PC-9 (cell line): ENCODE data around the gene HHIPL1. TPM values are rescaled to one million over a fixed set of nuclear protein-coding genes. Genes with fewer than 3 reads are reported as not detected.
"Not testable (repeated sequence)": the region's sequence is repeated elsewhere in the genome, so short reads cannot be mapped to it uniquely, and the experiment has no call there.

Experiments used
- BruUV-seq: library from RNA; stranded (reverse); fragments of 400-500 nt; replicated peaks from 2 replicates; lab custom pipeline; 2021; lab: Mats Ljungman, UMichigan
- CTCF ChIA-PET: fragments of 300-600 bp; sonication (Branson Sonifier 250); formaldehyde crosslinking; loops from one replicate; lab custom pipeline; 2022; ENCODE audit warnings: antibody characterized with exemption; lab: Charles Lee
- POLR2A ChIA-PET: fragments of 300-600 bp; sonication (Branson Sonifier 250); formaldehyde crosslinking; loops from one replicate; lab custom pipeline; 2022; ENCODE audit warnings: antibody characterized with exemption; ENCODE audit not compliant: unreplicated experiment; lab: Charles Lee
- DNase-seq, 2 experiments: peaks; one replicate each; pipeline versions ENCODE4 v3.0.0 to v3.0.0-alpha.2; 2015 to 2022; ENCODE audit warnings: mixed read lengths in 1 of 2
- H2AFZ ChIP-seq: fragments of 200-600 bp; sonication (generic); 2 replicates; pipeline ENCODE4 v1.8.1; 2017; ENCODE audit warnings: antibody characterized with exemption
- H3F3A ChIP-seq: fragments of 200-600 bp; sonication (generic); 2 replicates; pipeline ENCODE4 v1.8.1; 2017; ENCODE audit warnings: antibody characterized with exemption, mild to moderate bottlenecking, low read depth; ENCODE audit not compliant: insufficient read depth
- H3K27ac ChIP-seq: fragments of 200-600 bp; sonication (generic); 2 replicates; pipeline ENCODE4 v1.6.1; 2016; ENCODE audit warnings: mixed run types
- H3K27me3 ChIP-seq: fragments of 200-600 bp; sonication (generic); 2 replicates; pipeline ENCODE4 v1.6.1; 2016; ENCODE audit warnings: low read depth, mixed run types; ENCODE audit not compliant: insufficient read depth
- H3K36me3 ChIP-seq: fragments of 200-600 bp; sonication (generic); 2 replicates; pipeline ENCODE4 v1.6.1; 2016; ENCODE audit warnings: low read depth, mixed run types
- H3K4me1 ChIP-seq: fragments of 200-600 bp; sonication (generic); replicated peaks from 2 replicates; pipeline ENCODE4 v1.6.1; 2016; ENCODE audit warnings: mixed run types; ENCODE audit not compliant: insufficient read depth
- H3K4me2 ChIP-seq: fragments of 200-600 bp; sonication (generic); 2 replicates; pipeline ENCODE4 v1.6.1; 2017; ENCODE audit warnings: mixed run types
- H3K4me3 ChIP-seq: fragments of 200-600 bp; sonication (generic); 2 replicates; pipeline ENCODE4 v1.6.1; 2016; ENCODE audit warnings: mixed run types
- H3K79me2 ChIP-seq: fragments of 200-600 bp; sonication (generic); 2 replicates; pipeline ENCODE4 v1.6.1; 2017; ENCODE audit warnings: low read depth, mixed run types
- H3K9me2 ChIP-seq: fragments of 200-600 bp; sonication (generic); 2 replicates; pipeline ENCODE4 v1.8.1; 2017; ENCODE audit warnings: mild to moderate bottlenecking; ENCODE audit not compliant: insufficient read depth
- H3K9me3 ChIP-seq: fragments of 200-600 bp; sonication (generic); 2 replicates; pipeline ENCODE4 v1.8.1; 2016; ENCODE audit warnings: low read depth; ENCODE audit not compliant: insufficient read depth
- H4K20me1 ChIP-seq: fragments of 200-600 bp; sonication (generic); 2 replicates; pipeline ENCODE4 v1.8.1; 2017; ENCODE audit not compliant: insufficient read depth
- CTCF ChIP-seq: fragments of 200-600 bp; sonication (generic); conservative IDR thresholded peaks from 2 replicates; pipeline ENCODE4 v1.6.1; 2017; ENCODE audit warnings: mixed run types, antibody characterized with exemption, mild to moderate bottlenecking, moderate library complexity
- EZH2 ChIP-seq: fragments of 200-600 bp; sonication (generic); IDR thresholded peaks from 2 replicates; pipeline ENCODE4 v1.8.0; 2017; ENCODE audit warnings: antibody characterized with exemption, low read depth
- intact Hi-C: fragments of 100-400 bp; cut with micrococcal nuclease; formaldehyde crosslinking; loops from one replicate; pipeline ENCODE4 v1.10.0; 2022; ENCODE audit not compliant: unreplicated experiment
- total RNA-seq: library from RNA; stranded (reverse); gene quantifications from 2 replicates; pipeline ENCODE4 v1.2.3, GENCODE V29; 2021

The HHIPL1 gene
- total RNA-seq, 1 experiment from 2014 or later: 0.28 TPM

GRCh38 chr14:99635116-99635515 is 9.8 kb upstream of the HHIPL1 start:
- Histone ChIP-seq H3K27me3 (no peaks in the 10 kb centered on the region), H3K27ac (no peak overlapping the region), H3K36me3 (no peaks in the 10 kb centered on the region), H3K79me2 (no peaks in the 10 kb centered on the region), H3F3A (no peaks in the 10 kb centered on the region), H3K4me3 (no peak overlapping the region), H4K20me1 (no peaks in the 10 kb centered on the region), H3K9me2 (no peaks in the 10 kb centered on the region), H2AFZ (no peak overlapping the region), H3K9me3 (no peaks in the 10 kb centered on the region), H3K4me2 (no peak overlapping the region), H3K4me1 (no peaks in the 10 kb centered on the region)
- no peak for TF ChIP-seq CTCF
- no peak for TF ChIP-seq EZH2
- no peak for DNase-seq
- ChIA-PET CTCF (no interaction called here), POLR2A (no interaction called here)
- intact Hi-C loops: no loop called here
- BruUV-seq: no TSS peak

- Histone ChIP-seq H3K27me3 (no peaks in the 10 kb centered on the region), H4K20me1 (no peaks in the 10 kb centered on the region), H3K9me3 (no peaks in the 10 kb centered on the region), H3K36me3 (no peaks in the 10 kb centered on the region), H3K4me2 (no peak overlapping the region), H2AFZ (no peak overlapping the region), H3K9me2 (no peaks in the 10 kb centered on the region), H3K27ac (no peak overlapping the region), H3K4me3 (no peak overlapping the region), H3F3A (no peaks in the 10 kb centered on the region), H3K79me2 (no peaks in the 10 kb centered on the region), H3K4me1 (no peaks in the 10 kb centered on the region)
- ChIA-PET POLR2A (no interaction called here), CTCF (no interaction called here)
- no peak for DNase-seq
- no TSS peak for BruUV-seq
- TF ChIP-seq CTCF (no peak), EZH2 (no peak)
- intact Hi-C loops: no loop called here
Observed at GRCh38 chr14:99636487-99636886, 8.4 kb upstream of the HHIPL1 start.

- Histone ChIP-seq H3K27me3 (no peaks in the 10 kb centered on the region), H3K4me3 (no peak overlapping the region), H3K79me2 (no peaks in the 10 kb centered on the region), H3K4me1 (no peaks in the 10 kb centered on the region), H3F3A (no peaks in the 10 kb centered on the region), H3K36me3 (no peaks in the 10 kb centered on the region), H3K9me2 (no peaks in the 10 kb centered on the region), H4K20me1 (no peaks in the 10 kb centered on the region), H2AFZ (no peak overlapping the region), H3K27ac (no peak overlapping the region), H3K9me3 (no peaks in the 10 kb centered on the region), H3K4me2 (no peak overlapping the region)
- DNase-seq: no peak
- intact Hi-C loops: no loop called here
- POLR2A ChIA-PET: no interaction called here
- CTCF ChIA-PET: no interaction called here
- no TSS peak for BruUV-seq
- TF ChIP-seq CTCF (no peak), EZH2 (no peak)
Observed at GRCh38 chr14:99637624-99638023, 7.3 kb upstream of the HHIPL1 start.

GRCh38 chr14:99642771-99643170 is 2.2 kb upstream of the HHIPL1 start:
- H3F3A ChIP-seq, H3K9me3 ChIP-seq, H4K20me1 ChIP-seq, H3K4me2 ChIP-seq, H3K4me3 ChIP-seq, CTCF ChIA-PET, H3K27ac ChIP-seq, H3K27me3 ChIP-seq, H2AFZ ChIP-seq, H3K36me3 ChIP-seq, H3K79me2 ChIP-seq, BruUV-seq, H3K9me2 ChIP-seq, DNase-seq, H3K4me1 ChIP-seq, POLR2A ChIA-PET, intact Hi-C loops: not testable (repeated sequence)
